MM.1S (cell line): ENCODE results near the gene XAGE1B.
"Not testable (repeated sequence)": the region's sequence is repeated elsewhere in the genome, so short reads cannot be mapped to it uniquely, and the experiment has no call there.

Experiments used
- CTCF ChIP-seq: fragments of 300-600 bp; sonication (generic); IDR thresholded peaks from 2 replicates; pipeline ENCODE4 v1.5.1; 2016; ENCODE audit warnings: antibody characterized with exemption, low read length, mixed read lengths
- EZH2 ChIP-seq: fragments of 300-600 bp; sonication (generic); optimal IDR thresholded peaks from 2 replicates; pipeline ENCODE3; 2017; ENCODE audit warnings: low read depth, mild to moderate bottlenecking, antibody characterized with exemption, low read length, mixed read lengths

GRCh38 chrX:52516110-52516986, 515 bp downstream of the XAGE1B start:
- TF ChIP-seq CTCF, EZH2: not testable (repeated sequence)
